SK-N-DZ (cell line): ENCODE data around the gene MMP24.
A peak's percentile ranks its signal among the peaks of the same experiment; 100 is the strongest.
"Not testable (repeated sequence)": the region's sequence is repeated elsewhere in the genome, so short reads cannot be mapped to it uniquely, and the experiment has no call there.

Experiments used
- DNase-seq: peaks from one replicate; pipeline ENCODE4 v3.0.0-alpha.2; 2015; ENCODE audit warnings: low spot score

The MMP24 gene

GRCh38 chr20:35216541-35216940 lies 9.9 kb upstream of the MMP24 start:
- no peak for DNase-seq

GRCh38 chr20:35223941-35224340 lies 2.5 kb upstream of the MMP24 start:
- DNase-seq = no peak

GRCh38 chr20:35224536-35224935 lies 2.0 kb upstream of the MMP24 start:
- no peak for DNase-seq

- no peak for DNase-seq
Observed at GRCh38 chr20:35225319-35226125, 968 bp upstream of the MMP24 start.

GRCh38 chr20:35226884-35227681 lies 593 bp downstream of the MMP24 start:
- peak; percentile 63 for DNase-seq

- DNase-seq = no peak
Observed at GRCh38 chr20:35232575-35232974, 6.1 kb downstream of the MMP24 start.

- DNase-seq = no peak
Observed at GRCh38 chr20:35235881-35236280, 9.4 kb downstream of the MMP24 start.

- DNase-seq = no peak
Observed at GRCh38 chr20:35237486-35237885, 11.0 kb downstream of the MMP24 start.

- DNase-seq = no peak
Observed at GRCh38 chr20:35238170-35238569, 11.7 kb downstream of the MMP24 start.

GRCh38 chr20:35238735-35239134 lies 12.2 kb downstream of the MMP24 start:
- DNase-seq = no peak

GRCh38 chr20:35240083-35240810 lies 13.8 kb downstream of the MMP24 start:
- DNase-seq = no peak

GRCh38 chr20:35240811-35241293 lies 14.4 kb downstream of the MMP24 start:
- DNase-seq = no peak

GRCh38 chr20:35243317-35243716 lies 16.8 kb downstream of the MMP24 start:
- DNase-seq = no peak

GRCh38 chr20:35243986-35244385 lies 17.5 kb downstream of the MMP24 start:
- DNase-seq = no peak

GRCh38 chr20:35246723-35247122 lies 20.2 kb downstream of the MMP24 start:
- DNase-seq = no peak

GRCh38 chr20:35248641-35249475 lies 22.4 kb downstream of the MMP24 start:
- no peak for DNase-seq

GRCh38 chr20:35251613-35251940 lies 25.1 kb downstream of the MMP24 start:
- DNase-seq = no peak

GRCh38 chr20:35252037-35252461 lies 25.6 kb downstream of the MMP24 start:
- no peak for DNase-seq

- not testable (repeated sequence) for DNase-seq
Observed at GRCh38 chr20:35252598-35252997, 26.1 kb downstream of the MMP24 start.

GRCh38 chr20:35253010-35253409 lies 26.5 kb downstream of the MMP24 start:
- no peak for DNase-seq

GRCh38 chr20:35254448-35254999 lies 28.0 kb downstream of the MMP24 start:
- no peak for DNase-seq
